Activated naive CD4-positive, alpha-beta T cell (primary cell): ENCODE data around the gene CMC4.

Experiments used
- DNase-seq, 4 experiments: peaks; one replicate each; lab custom pipeline; 2025; lab: John Stamatoyannopoulos, UW

Gene CMC4

GRCh38 chrX:155070975-155071693, at the start of gene CMC4, which contains the start of the genes BRCC3 and MTCP1:
Gene CMC4, minus strand, starts transcription at chrX:155071136. Its CDS starts 7,113 bp downstream, at chrX:155064023.
Gene BRCC3, plus strand, starts transcription at chrX:155071508. Its CDS starts 20 bp downstream, at chrX:155071528.
Gene MTCP1, minus strand, starts transcription at chrX:155071136. Its CDS starts 5,126 bp downstream, at chrX:155066010.
- DNase-seq = peak; percentile 41 to 68 (median 52)

- DNase-seq = no peak
These were observed 44.4 kb upstream of the CMC4 start for GRCh38 chrX:155115174-155115819.

DNA sequence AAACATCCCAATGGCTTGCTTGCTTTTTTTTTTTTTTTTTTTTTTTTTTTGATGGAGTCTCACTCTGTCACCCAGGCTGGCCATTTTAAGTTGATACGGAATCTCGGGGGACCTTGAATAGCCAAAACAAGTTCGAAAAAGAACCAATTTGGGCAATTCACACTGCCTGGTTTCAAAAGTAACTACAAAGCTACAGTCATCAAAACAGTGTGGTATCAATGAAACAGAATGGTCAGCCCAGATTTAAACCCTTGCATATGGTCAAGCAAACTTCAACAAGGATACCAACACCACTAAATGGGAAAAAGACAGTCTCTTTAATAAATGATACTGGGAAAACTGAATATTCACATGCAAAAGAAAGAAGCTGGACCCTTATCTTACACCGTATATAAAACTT, 42.2 kb upstream of the CMC4 start:
- DNase-seq = no peak

DNA sequence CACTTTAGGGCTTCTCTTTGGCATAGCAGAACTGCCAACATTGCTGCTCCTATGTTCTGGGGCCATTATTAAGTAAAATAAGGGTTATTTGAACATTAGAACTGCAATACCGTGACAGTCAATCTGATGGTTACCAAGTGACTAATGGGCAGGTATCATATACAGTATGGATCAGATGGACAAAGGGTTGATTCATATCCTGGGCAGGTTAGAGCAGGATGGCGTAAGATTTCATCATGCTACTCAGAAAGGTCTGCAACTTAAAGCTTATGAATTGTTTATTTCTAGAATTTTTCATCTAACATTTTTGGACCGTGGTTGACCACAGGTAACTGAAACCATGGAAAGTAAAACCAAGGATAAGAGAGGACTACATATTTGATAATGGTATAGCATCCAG, 41.2 kb upstream of the CMC4 start:
- no peak for DNase-seq

DNA sequence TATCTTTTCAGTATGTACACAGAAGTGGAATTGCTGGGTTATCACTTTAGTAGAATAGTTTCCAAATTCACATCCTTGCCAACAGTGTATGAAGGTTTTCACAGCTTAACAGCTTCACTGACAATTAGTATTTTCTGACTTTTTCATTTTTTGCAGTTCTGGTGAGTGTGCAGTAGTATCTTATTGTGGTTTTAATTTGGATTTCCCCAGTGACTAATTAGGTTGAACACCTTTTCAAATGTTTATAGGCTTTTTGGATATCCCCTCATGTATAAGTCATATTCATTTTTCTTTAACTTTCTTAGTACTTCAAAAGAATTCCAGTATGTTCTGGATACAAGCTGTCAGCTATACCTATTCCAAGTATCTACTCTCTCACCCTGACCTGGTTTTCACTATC, 37.5 kb upstream of the CMC4 start:
- DNase-seq = no peak

DNA sequence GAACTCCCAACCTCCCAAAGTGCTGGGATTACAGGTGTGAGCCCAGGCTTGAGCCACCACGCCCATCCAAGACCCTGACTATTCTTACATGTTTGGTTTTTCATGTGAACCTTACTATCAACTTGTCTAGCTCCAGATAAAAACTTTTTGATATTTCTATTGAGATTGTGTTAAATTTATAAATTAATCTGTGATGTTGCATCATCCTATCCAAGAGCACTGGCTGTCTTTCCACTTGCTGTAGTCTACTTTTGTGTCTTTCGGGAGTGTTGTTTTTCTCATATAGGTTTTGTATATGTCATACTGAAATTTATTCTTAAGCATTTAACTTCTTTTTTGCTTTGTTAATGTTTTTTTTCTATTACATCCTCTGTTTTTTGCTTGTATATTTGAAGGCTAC, 35.0 kb upstream of the CMC4 start:
- DNase-seq = no peak

GRCh38 chrX:155094468-155095061, 23.6 kb upstream of the CMC4 start:
- no peak for DNase-seq

DNA sequence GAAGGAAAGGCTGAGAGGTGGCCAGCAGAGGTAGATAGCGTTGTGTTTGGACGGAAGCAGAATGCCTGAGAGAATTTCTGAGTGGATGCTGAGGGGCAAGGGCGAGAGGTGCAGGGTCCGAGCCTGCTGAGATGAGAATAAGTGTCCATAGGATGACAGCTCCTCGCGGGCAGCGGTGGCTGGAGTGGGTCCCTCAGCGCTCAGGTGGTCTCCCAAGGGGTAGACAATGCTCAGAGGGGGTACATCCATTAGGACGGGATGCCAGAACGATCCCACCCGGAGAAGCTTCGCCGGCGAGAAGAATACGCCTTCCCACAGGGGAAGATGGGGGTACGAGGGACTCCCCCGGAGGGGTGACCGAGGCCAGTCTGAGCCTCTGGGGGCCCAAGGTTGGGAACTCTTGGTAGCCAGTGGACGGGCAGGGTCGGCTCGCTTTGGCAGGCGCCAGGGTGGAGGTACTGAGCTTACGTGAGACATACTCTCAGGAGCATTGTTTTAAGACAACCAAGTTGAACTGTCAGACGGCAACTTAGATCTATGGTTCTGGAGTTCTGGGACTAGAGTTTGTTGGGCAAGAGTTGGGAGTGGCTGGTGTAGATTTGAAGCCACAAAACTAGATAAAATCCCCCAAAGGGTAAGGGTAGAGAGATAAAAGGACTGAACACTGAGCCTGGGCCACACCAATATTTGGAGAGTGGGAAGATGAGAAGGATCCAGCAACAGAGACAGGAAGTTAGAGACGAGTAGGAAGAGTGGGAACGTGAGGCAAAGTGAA, 16.2 kb upstream of the CMC4 start:
- no peak for DNase-seq

DNA sequence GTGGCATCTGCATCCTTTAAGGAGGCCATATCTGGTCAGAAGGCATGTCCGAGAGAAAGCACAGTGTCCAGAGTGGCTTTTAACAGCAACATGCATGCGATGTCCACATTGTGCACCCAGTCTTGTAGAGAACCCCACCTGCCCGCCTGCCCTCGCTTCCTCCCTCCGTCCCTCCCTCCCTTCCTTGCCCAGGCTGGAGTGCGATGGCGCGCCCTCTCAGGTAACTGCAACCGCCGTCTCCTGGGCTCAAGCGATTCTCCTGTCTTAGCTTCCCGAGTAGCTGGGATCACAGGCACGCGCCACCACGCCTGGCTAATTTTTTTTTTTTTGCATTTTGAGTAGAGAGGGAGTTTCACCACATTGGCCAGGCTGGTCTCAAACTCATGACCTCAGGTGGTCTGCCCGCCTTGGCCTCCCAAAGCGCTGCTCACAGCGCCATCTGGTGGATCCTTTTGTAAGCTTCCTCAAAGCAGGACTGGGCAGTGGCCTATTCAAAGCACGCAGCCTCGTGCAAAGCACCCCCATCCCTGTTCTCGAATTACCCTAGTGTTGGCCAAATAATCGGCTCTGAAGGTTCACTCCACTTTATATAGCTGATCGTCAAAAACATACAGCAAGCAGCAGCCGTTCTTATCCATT, 15.4 kb upstream of the CMC4 start:
- peak in 1 of 4 experiments; percentile 9 for DNase-seq

GRCh38 chrX:155071694-155072280, 851 bp upstream of the CMC4 start:
- peak in 1 of 4 experiments; percentile 26 for DNase-seq

GRCh38 chrX:155070663-155070974, 317 bp downstream of the CMC4 start:
- no peak for DNase-seq

GRCh38 chrX:155070038-155070437, 898 bp downstream of the CMC4 start:
- no peak for DNase-seq

DNA sequence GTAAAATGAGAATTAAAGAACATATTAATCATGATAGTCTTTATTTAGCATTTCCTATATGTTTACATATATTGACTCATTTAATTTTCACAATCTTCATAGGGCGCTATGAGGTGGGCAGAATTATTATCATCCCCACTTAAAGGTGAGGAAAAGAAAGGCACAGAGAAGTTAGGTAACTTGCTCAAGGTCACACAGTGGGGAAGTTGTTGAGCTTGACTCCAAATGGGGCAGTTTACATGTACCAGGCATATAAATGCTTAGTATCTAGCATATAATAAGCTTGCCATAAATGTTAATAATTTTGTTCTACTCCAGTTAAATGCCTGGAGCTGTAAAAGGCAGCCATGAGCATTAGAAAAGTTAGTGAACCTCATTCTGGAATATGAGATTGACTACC, 1.5 kb downstream of the CMC4 start:
- no peak for DNase-seq

- no peak for DNase-seq
These were observed 2.8 kb downstream of the CMC4 start for GRCh38 chrX:155068165-155068564.

DNA sequence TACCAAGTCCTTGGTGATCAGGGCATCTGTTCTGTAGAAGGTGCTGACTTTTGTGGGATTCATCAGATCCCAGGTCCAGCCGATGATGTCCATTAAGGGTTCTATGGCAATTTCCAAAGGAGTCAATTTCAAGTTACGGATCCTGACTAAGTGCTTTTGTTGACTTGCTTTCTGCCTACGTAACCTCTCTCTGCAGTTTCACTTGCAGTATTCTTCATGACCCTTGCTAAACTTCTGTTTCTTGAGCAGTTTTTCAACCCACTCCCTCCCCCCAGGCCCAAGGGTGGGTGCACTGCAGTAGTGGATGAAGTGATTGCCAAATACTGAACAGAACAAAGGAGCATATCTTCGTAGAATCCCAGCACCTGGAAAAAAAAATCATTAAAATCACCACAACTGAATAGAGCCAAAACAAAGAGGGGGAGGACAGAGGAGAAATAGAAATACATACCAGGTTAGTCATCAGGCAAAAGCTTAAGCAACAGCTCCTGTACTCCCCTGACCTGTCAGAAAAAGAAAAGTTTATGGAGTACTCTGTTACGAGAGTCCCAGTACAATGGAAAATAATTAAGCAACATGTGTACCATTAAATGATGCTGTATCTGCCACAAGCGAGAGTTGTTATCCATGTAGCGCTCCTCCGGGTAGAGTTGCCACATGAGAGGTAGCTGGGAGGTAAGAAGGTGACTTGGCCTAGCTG, 5.8 kb downstream of the CMC4 start:
- no peak for DNase-seq

DNA sequence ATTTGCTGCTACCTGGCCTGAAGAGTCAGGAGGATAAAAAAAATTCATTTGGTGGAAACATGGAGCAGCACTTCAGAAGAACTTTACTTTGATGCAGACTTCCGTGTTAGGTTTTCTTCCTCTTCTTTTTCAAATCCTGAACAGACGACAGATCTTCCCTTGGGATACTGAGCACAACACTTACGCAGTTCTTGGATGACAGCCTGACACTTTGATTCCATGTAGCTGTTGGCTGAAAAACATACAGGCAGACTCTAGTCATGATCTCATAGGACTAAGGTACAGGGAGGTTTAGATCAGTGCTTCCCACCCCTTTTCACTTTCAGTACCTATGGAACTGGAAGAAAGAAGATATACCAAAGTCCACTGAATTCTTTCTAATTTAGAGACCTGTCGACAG, 9.2 kb downstream of the CMC4 start:
- DNase-seq = no peak

- DNase-seq = peak in 2 of 4 experiments; percentile 3 to 29
These were observed 13.8 kb downstream of the CMC4 start for GRCh38 chrX:155056877-155057792.

DNA sequence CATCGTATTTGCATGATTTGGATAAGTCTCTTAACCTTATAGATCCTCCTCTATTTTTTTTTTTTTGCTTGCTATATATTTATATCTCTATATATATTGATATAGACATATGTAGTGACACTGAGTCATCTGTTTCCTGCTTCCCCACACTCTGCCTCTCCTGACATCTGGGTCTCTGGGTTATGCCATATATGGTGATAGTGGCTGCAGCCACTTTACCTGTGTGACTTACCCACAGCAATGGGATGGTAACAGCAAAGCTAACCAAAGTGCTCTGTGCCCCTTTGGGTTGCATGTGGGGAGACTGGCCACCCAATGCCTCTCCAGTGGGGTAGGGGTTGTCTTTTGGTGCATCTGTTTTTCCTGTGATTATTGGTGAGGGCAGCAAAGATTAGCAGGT, 14.5 kb downstream of the CMC4 start:
- DNase-seq = no peak

GRCh38 chrX:155055494-155055893, 15.4 kb downstream of the CMC4 start:
- no peak for DNase-seq

GRCh38 chrX:155054255-155054654, 16.7 kb downstream of the CMC4 start:
- no peak for DNase-seq
